NCI-H1092 treated with DMSO at 0.1 percent for 48 hours (cell line): ENCODE measurements around the gene DUSP22.
"Not testable (repeated sequence)": the region's sequence is repeated elsewhere in the genome, so short reads cannot be mapped to it uniquely, and the experiment has no call there.

ENCODE experiments used
- DNase-seq: peaks from one replicate; lab custom pipeline; 2025; lab: John Stamatoyannopoulos, UW

DUSP22 gene

DNA sequence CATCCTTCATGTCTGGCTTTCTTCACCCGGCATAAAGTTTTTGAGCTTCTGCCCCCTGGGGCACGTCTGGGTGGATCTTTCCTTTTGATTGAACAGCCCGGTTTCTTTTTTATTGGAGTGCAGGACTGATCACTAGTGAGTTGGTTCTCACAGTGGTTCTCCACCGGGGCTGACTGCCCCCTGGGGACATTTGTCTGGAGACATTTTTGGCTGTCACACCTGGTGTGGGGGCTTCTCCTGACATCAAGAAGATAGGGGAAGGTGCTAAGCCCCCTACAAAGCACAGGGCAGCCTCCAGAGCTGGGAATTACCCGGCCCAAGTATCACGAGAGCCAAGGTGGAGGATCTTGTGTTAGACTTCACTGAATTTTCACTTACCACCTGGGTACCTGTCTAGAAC is 73.5 kb downstream of the DUSP22 start:
- DNase-seq: no peak

GRCh38 chr6:366389-367297 is 74.4 kb downstream of the DUSP22 start:
- DNase-seq: no peak

DNA sequence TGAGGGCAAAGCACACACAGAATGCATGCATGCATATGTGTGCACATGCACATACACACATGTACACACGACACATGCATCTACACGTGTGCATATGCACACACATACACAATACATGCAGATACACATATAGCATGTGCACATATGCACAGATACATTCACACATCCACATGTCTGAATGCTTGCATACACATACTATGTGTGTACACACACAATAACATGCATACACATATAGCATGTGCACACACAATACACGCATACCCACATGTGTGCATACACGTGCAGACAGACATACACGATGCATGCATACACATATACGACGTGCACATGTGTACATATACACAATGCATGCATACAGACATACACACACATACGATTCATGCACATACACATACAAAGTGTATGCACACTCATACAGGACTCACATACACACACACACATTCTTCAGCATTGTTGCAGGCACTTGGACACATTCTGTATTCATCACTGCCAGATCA is 75.1 kb downstream of the DUSP22 start:
- no peak for DNase-seq

DNA sequence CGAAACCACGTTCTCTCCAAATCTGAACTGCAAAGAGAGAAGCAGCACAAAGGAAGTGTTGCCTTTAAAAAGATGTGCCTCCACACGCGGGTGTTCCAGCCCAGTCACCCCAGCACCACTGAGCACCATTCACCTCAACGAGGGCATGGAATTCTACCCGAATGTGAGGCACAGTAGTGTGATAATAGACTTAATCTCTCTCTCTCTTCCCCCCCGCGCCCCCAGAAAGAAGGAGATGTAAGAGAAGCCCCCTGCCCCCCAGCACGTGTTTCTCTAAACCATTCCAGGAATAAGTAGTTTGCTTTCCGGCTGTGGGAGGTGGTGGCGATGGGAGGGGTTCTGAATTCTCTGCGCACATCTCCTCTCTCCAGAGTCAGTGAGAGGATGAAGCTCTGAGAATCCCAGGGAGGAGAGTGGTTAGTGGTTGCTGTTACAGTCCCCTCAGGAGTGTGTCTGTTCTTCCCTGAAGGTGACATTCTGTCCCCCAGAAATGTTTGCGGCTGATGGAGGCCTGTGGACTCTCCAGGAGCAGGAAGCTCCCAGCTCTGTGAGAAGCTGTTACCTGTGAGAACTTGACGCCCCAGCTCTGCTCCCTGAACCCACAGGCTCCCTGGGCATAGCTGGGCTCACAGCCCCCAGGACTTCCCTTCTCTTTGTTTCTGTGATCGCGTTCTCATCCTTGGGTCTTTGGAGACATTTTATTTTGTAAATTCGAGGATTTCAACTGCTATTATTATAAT is 75.8 kb downstream of the DUSP22 start:
- DNase-seq: no peak

- no peak for DNase-seq
Measured at GRCh38 chr6:369559-370431, 77.5 kb downstream of the DUSP22 start.

DNA sequence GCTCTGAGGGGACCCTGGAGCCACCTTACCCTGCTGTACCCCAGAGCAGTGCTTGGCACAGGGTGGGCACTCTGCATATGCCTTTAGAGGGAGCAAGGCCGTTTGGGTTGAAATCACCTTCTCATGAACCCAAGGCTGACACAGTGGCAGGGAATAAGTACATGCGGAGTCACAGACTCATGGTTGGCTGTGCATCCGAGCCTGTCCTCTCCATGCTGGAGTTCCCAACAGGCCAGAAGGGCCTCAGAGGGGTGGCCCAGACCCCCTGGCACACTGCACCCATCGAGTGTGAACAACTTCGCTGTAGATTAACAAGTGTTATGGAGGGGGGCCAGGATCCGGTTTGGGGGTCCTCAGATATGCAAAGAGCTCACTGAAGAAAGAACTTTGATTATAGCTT is 78.3 kb downstream of the DUSP22 start:
- DNase-seq: no peak

GRCh38 chr6:371851-372250 is 79.6 kb downstream of the DUSP22 start:
- DNase-seq: not testable (repeated sequence)

DNA sequence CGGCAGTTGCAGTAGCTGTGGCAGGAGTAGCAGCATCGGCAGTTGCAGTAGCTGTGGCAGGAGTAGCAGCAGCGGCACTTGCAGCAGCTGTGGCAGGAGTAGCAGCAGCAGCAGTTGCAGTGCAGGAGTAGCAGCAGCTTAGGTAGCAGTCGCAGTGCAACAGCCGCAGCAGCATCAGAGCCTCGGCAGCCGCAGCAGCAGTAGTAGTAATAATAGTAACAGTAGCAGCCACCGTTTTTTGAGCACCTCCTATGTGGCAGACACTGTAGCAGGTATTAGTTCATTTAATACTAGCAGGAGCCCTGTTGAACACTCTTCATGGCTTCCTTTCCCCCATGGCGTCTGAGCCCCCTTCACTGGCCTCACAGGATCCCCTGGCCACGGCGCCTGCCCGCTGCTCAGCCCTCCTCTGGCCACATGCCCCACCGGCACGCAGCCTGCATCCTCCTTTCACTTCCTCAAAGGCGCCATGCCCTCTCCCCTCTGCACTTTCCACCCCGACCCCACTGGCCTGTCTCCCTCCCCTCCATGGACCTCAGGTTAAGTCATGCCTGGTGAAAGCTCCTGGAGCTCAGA is 80.1 kb downstream of the DUSP22 start:
- no peak for DNase-seq

DNA sequence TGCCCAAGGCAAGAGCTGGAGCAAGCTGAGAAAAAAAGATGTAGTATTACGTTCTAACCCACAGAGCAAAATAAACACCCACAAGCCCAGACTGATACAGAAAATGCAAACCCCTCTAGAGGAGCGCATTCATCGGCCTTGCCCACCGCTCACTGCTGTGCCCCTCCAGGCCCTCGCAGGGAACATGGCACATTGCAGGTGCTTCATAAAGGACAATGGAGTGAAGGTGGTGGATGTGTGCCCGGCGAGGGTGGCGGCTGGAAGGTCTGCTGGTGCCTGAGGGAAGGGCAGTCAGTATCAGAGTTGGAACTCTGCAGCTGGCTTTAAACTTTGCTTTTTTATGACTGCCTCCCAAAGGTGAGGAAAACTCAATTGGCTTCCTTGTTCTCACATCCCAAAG is 80.7 kb downstream of the DUSP22 start:
- no peak for DNase-seq

DNA sequence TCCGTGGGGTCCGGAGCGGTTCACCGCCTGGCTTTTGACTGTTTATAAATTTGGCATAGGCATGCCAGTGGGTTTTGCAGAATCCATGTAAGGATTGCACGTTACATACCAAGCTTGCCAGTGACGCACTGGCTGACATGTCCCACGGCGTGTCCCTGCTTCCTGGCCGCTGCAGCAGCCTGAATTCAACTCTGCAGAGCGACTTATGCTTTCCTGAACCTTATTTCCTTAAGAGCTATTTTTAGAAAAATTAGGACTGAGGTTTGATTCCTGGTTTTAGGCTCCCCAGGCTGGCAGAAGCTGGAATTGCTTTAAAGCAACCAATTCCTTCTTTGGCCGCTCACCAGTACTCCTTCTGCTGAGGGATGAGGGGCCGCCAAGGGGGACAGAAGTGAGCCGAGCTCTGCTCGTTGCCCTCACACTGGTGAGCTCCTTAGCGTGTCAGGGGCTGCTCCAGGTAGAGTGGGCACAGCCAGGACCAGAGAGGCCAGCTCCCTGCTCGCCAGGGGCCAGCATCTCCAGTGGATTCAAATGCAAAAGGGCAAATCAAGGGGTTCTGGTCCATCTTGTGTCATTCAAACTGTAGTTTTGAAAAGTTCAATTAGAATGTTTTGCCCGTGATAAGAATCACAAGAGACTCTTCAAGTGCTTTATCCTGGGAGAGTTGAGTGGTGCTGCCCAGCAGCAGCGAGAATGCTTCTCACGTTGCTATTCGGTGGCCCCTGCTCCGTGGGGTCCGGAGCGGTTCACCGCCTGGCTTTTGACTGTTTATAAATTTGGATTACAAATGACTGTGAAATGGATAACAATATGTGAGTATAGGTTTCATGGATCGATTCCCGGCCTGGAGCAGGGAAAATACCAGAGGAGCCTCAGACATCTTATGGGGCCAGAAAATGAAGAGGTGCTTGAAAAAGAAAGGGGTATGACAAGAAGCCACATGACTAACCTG is 81.8 kb downstream of the DUSP22 start:
- no peak for DNase-seq

DNA sequence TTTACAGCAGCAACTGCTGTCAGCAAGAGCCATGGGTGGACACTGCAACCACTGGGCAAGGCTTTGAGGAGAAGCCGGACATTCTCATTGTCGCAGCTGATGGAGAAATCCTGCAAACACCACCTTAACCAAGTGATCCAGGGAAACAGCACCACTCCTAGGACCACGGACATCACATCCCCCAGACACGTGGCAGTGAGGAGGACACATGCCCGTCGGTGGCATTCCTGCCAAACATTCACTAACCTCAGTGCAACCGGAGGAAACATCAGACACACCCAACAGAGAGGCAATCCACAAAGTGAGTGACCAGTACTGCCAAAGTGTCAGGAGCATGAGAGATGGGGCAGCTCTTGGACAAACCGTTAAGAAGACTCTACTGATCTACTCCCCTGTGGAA is 82.7 kb downstream of the DUSP22 start:
- no peak for DNase-seq

- DNase-seq: no peak
Measured at GRCh38 chr6:376827-377640, 84.7 kb downstream of the DUSP22 start.

- not testable (repeated sequence) for DNase-seq
Measured at GRCh38 chr6:377641-378020, 85.3 kb downstream of the DUSP22 start.

DNA sequence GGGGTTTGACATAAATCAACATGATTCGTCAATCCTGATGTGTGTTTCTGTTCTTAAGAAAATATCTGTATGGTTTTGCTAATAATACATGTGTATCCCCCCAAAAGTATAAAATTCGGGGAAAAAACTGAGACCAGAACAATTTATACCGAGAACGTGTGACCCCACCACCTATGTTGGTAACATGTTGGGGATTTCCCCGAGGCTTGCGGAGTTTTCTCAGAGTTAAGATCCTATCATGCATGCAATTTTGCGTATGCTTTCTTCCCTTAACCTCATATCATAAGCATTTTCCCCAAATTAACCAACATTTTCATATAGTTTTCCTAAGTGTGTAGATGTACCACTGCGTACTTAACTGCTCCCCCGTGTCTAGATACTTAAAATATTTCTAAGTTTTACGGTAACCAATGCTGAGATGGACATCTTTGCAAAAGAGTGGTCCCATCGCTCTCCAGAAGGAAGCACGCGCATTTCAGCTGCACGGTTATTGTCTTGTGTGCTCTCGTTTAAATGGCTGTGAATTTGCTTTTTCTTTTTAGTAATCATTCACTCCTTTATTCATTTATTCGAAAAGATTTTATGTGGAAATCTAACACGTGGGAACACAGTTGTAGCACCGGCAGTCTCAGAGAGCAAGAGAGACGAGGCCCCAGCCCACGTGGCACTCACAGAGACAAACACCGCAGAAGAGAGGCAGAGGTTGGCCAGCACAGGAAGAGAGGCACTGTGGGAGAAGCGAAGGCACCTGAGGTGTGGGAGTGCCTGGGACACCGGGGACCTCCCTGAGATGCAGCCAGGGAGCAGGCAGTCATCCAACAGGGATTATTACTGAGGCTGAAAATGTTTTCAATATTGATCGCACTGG is 86.0 kb downstream of the DUSP22 start:
- no peak for DNase-seq

GRCh38 chr6:378958-379409 is 86.7 kb downstream of the DUSP22 start:
- no peak for DNase-seq

DNA sequence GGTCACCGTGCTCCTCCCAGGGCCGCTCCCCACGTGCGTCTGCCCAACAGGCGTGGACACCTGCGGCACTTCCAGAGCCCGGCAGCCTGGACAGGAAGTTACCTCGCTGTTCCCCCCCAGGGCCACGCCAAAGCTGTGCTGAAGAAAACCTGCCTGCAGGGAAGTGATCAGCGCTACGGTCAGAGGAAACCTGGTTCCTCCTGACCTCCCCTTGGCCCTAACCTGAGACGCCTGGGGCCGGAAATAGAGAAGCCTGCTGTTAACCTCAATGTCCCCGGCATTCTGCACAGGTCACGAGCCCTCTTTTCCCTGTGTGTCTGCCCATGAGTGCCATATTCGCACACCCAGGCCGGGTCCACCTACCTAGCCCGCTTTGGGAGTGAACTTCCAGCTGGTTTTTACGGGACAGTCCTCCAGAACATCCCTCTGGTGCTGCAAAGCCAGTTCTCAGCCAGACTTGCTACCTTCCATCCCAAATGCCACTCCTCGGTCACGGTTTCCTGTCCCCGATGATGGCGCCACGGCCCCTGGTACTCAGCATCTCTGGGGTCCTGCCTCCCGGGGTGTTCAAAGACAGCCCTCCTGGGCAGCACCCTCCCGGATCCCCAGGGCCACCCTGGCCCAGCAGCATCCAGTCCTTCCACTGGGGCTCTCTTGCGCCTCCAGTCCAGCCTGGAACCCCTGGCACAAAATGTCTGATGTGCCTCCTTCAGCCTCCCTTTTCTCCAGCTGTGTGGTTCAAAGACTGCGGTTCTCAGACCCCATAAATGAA is 87.3 kb downstream of the DUSP22 start:
- no peak for DNase-seq

GRCh38 chr6:380234-381218 is 88.2 kb downstream of the DUSP22 start:
- no peak for DNase-seq
